Esophagus (tissue), 2 donors: ENCODE measurements around the gene TMEM59L. TPM values are rescaled to one million over a fixed set of nuclear protein-coding genes. Genes with fewer than 3 reads are reported as not detected.

Experiments
- H3K27ac ChIP-seq, 2 donors: one replicate each; pipeline ENCODE4 v1.5.1; 2013; ENCODE audit warnings: low read depth in 2 of 2, mild to moderate bottlenecking in 2 of 2, inconsistent platforms in 1 of 2, low read length in 1 of 2, moderate library complexity in 1 of 2
- H3K27me3 ChIP-seq, 2 donors: one replicate each; pipeline ENCODE4 v1.6.1; 2013; ENCODE audit warnings: low read length in 2 of 2, control low read depth in 1 of 2, mild to moderate bottlenecking in 1 of 2; ENCODE audit not compliant: insufficient read depth in 2 of 2, control insufficient read depth in 1 of 2
- H3K36me3 ChIP-seq, 2 donors: one replicate each; pipeline ENCODE4 v1.6.1; 2013; ENCODE audit warnings: low read length in 1 of 2; ENCODE audit not compliant: control insufficient read depth in 2 of 2, insufficient read depth in 2 of 2
- H3K4me1 ChIP-seq, 2 donors: one replicate each; pipeline ENCODE4 v1.6.1; 2013; ENCODE audit warnings: low read length in 1 of 2; ENCODE audit not compliant: control insufficient read depth in 2 of 2, insufficient read depth in 2 of 2
- H3K4me3 ChIP-seq, 2 donors: one replicate each; pipeline ENCODE4 v1.5.1; 2013; ENCODE audit warnings: low read length in 2 of 2, mild to moderate bottlenecking in 2 of 2, low read depth in 1 of 2, moderate library complexity in 1 of 2
- H3K9me3 ChIP-seq, 2 donors: one replicate each; pipeline ENCODE4 v1.6.1; 2013; ENCODE audit warnings: mild to moderate bottlenecking in 2 of 2, low read depth in 1 of 2, low read length in 1 of 2, moderate library complexity in 1 of 2; ENCODE audit not compliant: control insufficient read depth in 2 of 2, insufficient read depth in 1 of 2
- WGBS, 2 donors: extraction: QIAGEN DNeasy Blood & Tissue Kit; methylation state at CpG; one replicate each; pipeline ENCODE4 v1.1.7; 2013; 5-methylcytosine and 5-hydroxymethylcytosine counted together
- polyA plus RNA-seq, 2 donors: library from polyadenylated mRNA; stranded (reverse); fragments of 200-250 nt; gene quantifications; one replicate each; pipeline ENCODE4 v1.2.3, GENCODE V29; 2013
- donor health status: healthy with polysubstance abuse.
- donor health status: Bipolar disorder and iron deficiency.

TMEM59L gene
- polyA plus RNA-seq, 2 donors, result 0.41 to 0.71 TPM

DNA sequence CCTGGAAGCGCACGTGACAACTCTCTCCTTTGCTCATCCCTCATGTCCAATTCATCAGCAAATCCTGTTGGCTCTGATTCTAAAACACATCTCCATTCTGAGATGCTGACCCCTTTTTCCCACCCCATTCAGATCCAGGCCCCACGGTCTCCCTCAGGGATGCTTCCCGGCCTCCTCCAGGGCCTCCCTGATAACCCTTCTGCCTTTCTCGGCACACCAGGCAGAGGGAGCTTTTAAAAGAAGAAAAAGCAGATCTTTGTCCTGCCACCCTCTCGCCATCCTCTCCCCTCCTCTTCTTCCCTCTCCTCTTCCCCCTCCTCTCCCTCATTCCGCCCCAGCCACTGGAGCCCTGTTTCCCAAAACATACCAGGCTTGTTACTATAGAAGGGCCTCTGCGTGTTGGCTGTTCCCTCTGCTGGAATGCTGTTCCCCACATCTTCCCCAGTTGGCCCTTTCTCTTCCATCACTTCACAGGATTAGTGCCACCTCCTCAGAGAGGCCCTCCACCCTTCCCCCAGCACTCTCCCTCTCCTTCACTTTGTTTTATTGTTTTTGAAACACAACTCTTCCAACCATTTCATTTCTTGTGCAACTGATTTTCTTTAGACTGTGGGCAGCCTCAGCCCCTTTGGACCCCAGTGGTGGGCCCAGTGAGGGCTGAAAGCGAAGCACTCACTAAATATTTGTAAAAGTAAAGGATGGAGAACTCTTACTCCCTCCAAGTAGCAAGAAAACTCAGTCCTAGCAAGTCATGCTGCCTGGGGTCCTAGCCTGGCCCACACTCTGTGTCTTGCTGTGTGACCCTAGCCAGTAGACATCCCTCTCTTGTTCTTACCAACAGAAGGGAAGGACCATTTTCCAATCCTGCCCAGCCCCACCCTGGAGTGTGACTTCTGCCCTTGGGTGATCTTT lies 3.6 kb upstream of the TMEM59L start:
- Histone ChIP-seq H3K4me1 (peaks cover 17 to 20% of the 10 kb centered on the region in 2 donors), H3K9me3 (peaks cover 2% of the 10 kb centered on the region in 2 donors), H3K27ac (no peak overlapping the region), H3K36me3 (no peaks in the 10 kb centered on the region), H3K27me3 (peaks cover 4 to 41% of the 10 kb centered on the region in 2 donors), H3K4me3 (no peak overlapping the region)
- 72 to 73% methylated on average over 9 of the region's 9 CpGs for WGBS, 2 donors

DNA sequence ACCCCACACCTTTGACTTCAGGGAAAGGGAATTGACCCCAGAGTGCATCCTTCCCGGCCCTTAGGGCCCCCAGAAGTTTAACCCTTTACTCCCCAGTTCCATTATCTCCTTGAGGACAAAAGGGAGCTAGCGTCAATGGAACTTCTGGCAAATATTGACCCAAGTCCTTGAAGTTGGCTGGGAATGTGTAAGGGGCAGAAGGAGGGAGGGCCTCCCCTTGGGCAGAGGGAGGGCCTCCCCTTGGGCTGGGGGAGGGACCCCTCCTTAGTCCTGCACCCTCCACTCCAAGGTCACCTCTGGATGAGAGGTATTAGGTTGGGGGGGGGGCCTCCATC lies 3.0 kb upstream of the TMEM59L start:
- Histone ChIP-seq H3K4me1 (peaks cover 17 to 20% of the 10 kb centered on the region in 2 donors), H3K27ac (no peak overlapping the region), H3K9me3 (peaks cover 2% of the 10 kb centered on the region in 2 donors), H3K27me3 (peaks cover 4 to 43% of the 10 kb centered on the region in 2 donors), H3K4me3 (no peak overlapping the region), H3K36me3 (no peaks in the 10 kb centered on the region)
- 36 to 47% methylated on average over 2 of the region's 2 CpGs for WGBS, 2 donors

DNA sequence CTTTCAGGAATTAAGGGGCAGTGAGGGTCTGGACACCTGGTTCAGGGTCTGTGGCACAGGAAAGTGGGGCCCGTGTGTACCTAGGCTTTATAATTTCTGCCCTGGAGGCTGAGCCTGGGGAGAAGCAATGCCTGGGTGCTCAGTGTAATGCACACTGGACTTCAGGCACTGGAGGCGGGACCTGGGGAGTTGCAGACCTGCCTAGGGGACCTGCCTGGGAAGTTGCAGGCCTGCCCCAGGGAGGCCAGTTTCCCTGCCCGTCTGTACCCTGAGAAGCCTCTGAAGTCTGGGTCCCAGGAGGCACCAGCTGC lies 2.5 kb upstream of the TMEM59L start:
- no peak overlapping the region for H3K27ac ChIP-seq
- H3K4me3 ChIP-seq, result no peak overlapping the region
- H3K4me1 ChIP-seq, result peaks cover 17 to 20% of the 10 kb centered on the region in 2 donors
- H3K36me3 ChIP-seq, result no peaks in the 10 kb centered on the region
- peaks cover 2% of the 10 kb centered on the region in 2 donors for H3K9me3 ChIP-seq
- 47 to 50% methylated on average over 3 of the region's 3 CpGs for WGBS, 2 donors
- H3K27me3 ChIP-seq, result peaks cover 4 to 44% of the 10 kb centered on the region in 2 donors

DNA sequence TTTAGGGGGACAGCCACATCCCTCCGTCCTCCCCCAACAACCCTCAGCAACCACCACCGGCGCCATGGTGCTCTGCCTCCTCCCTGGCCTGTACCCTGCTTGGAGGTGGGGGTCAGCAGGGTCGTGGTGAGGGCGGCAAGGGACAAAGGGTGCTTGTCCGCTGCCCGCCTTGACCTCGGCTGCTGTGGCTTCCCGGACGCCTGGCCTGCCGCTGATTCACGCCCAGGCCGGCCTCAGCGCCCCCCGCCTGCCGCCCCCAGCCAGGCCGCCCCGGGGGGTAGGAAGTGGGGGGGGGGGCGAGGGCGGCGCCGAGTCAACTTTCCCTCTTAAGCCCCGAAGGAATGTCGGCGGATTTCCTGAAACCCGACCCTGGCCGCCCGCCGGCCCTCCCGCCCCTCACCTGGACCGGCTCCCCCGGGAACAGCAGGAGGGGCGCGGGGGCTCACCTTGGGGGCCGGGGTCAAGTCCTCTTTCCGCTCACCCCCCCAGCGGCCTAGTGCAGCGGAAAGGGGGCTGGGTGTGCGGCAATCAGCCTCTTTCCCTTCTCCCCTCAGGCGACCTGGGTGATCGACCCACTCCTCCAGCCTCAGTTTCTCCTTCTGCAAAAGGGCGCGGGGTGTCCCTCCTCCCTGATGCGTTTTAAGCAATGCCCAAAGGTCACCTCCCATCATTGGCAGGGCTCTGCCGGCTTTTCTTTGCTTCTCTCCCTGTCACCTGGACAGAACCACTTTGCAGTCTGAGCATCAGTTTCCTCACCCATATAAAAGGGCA lies 1.9 kb upstream of the TMEM59L start:
- no peaks in the 10 kb centered on the region for H3K36me3 ChIP-seq
- H3K4me3 ChIP-seq, result no peak overlapping the region
- peaks cover 4 to 39% of the 10 kb centered on the region in 2 donors for H3K27me3 ChIP-seq
- 8 to 12% methylated on average over 20 to 45 of the region's 45 CpGs for WGBS, 2 donors
- H3K27ac ChIP-seq, result no peak overlapping the region
- H3K9me3 ChIP-seq, result peaks cover 2% of the 10 kb centered on the region in 2 donors
- H3K4me1 ChIP-seq, result peaks cover 17 to 20% of the 10 kb centered on the region in 2 donors

DNA sequence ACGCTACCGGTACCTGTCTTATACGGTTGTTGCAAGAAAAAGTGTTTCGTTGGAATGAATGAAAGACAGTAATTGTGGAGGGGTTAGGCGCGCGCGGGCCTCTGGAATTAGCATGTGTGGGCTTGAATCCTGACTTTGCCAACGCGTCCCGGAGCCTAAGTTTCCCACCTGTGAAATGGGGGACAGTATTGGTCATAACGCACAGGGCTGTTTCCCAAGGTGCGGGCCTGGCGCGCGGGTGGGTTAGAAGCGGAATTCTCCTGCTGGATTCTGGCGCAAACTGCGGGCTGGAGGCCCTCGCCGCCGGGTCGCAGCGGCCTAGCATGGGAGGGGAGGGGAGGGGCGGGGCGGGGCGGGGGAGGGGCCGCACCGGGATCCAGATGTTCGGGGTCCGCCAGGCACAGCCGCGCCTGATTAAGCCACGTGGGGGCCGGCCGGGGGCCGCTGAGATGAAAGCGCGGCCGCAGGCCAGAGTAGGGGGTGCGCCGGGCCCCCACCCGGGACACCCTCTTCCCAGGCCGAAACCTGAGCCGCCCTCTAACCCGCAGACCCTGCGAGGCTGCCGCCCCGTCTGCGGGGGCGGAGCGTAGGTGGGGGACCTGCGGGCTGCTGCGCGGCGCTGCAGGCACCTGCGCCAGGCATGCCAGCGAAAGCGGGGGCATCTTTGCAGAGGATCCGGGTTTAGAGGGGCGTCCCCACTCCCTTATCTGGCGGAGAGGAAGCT lies 1.2 kb upstream of the TMEM59L start:
- peak overlapping the region in 1 of 2 donors; percentile 13 for H3K4me3 ChIP-seq
- peaks cover 2% of the 10 kb centered on the region in 2 donors for H3K9me3 ChIP-seq
- H3K27me3 ChIP-seq, result peaks cover 4 to 35% of the 10 kb centered on the region in 2 donors

DNA sequence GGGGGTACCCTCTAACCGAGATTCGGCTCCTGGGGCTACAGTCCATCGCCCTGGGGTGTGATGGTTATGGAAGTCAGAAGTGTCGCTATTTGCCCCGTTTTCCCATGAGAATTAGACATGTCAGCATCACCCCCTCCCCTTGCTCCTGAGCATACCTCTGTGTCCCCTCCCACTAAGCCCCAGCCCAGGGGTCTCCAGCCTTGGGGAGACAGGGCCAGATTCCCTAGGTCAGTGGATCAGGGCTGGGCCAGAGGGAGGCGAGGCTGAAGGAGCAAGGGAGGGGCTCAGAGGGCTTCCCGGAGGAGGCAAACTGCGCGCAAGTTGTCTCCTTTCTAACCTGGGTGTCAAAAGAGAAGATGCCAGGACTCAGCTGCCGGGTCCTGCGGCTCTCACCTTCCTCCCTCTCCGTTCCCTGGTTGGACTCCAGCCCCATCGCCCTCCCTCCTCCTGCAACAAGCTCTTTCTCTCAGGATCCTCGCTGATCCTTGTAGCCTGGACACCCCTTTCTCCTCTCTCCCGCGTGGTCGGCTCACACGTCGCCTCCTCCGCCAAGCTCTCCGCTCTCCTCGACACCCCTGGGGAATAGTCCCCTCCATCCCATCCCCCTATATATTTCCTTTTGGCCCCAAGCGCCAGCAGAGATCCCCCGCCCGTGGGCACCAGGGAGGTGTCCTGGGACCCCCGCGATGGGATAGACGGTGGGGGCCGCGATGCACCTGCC lies 459 bp upstream of the TMEM59L start:
- Histone ChIP-seq H3K4me3 (peak overlapping the region in 1 of 2 donors; percentile 42), H3K36me3 (no peaks in the 10 kb centered on the region), H3K4me1 (peaks cover 17 to 19% of the 10 kb centered on the region in 2 donors), H3K27ac (no peak overlapping the region), H3K27me3 (peaks cover 4 to 35% of the 10 kb centered on the region in 2 donors), H3K9me3 (peaks cover 2 to 4% of the 10 kb centered on the region in 2 donors)
- WGBS, 2 donors, result 2% methylated on average over 27 to 30 of the region's 30 CpGs

More for the DNA sequence above, 1.2 kb upstream of the TMEM59L start:
- no peak overlapping the region for H3K27ac ChIP-seq
- no peaks in the 10 kb centered on the region for H3K36me3 ChIP-seq
- H3K4me1 ChIP-seq, result peaks cover 17 to 20% of the 10 kb centered on the region in 2 donors
- 3 to 4% methylated on average over 50 to 62 of the region's 62 CpGs for WGBS, 2 donors

DNA sequence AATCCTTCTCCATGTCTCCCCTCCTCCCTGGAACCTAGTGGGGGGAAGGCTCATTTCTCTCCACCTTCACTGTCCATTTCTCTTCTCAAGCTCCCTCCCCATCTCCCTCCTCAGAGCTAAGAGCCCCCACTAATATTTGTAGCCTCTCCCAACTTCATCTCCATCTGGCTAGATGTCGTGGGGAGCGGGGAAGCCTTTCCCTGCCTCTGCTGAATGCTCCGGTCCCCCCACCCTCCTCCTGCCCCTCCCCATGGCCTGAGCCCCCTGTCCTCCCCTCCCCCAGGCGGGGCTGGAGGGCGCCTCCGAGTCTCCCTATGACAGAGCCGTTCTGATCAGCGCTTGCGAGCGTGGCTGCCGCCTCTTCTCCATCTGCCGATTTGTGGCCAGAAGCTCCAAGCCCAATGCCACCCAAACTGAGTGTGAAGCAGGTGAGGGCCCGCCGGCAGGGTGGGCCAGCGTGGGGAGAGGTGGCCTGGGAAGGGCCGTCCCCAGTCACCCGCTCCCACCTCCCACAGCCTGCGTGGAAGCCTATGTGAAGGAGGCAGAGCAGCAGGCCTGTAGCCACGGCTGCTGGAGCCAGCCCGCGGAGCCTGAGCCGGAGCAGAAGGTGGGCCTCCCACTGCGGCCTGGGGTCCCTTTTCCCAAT lies 1.0 kb downstream of the TMEM59L start:
- no peak overlapping the region for H3K4me3 ChIP-seq
- peaks cover 2 to 6% of the 10 kb centered on the region in 2 donors for H3K9me3 ChIP-seq
- H3K36me3 ChIP-seq, result no peaks in the 10 kb centered on the region
- peaks cover 4 to 32% of the 10 kb centered on the region in 2 donors for H3K27me3 ChIP-seq
- no peak overlapping the region for H3K27ac ChIP-seq
- peaks cover 10 to 15% of the 10 kb centered on the region in 2 donors for H3K4me1 ChIP-seq
- WGBS, 2 donors, result 41 to 53% methylated on average over 23 of the region's 23 CpGs

DNA sequence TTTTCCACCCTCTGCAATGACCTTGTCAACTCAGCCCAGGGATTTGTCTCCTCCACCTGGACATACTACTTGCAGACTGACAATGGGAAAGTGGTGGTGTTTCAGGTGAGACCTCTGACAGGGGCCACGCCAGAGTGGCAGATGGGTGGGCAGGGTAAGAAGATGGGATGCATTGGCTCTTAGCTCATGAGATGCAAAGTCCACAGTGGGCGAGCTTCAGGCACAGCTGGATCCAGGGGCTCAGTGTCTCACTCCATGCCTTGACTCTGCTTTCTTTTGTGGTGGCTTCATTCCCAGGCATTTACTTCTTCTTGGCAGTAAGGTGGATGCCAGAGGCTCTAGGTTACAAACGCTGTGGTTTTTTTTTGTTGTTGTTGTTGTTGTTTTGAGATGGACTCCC lies 3.4 kb downstream of the TMEM59L start:
- Histone ChIP-seq H3K27ac (no peak overlapping the region), H3K27me3 (peaks cover 0 to 25% of the 10 kb centered on the region in 2 donors), H3K36me3 (no peaks in the 10 kb centered on the region), H3K9me3 (peaks cover 2 to 6% of the 10 kb centered on the region in 2 donors), H3K4me3 (no peak overlapping the region), H3K4me1 (peaks cover 10 to 12% of the 10 kb centered on the region in 2 donors)
- WGBS, 2 donors, result 83 to 86% methylated on average over 3 of the region's 3 CpGs
